GM15510 (cell line): ENCODE results near the gene RNF213.

Source experiments
- POLR2A ChIP-seq: IDR thresholded peaks from 3 replicates; pipeline ENCODE4 v1.6.1; 2011; ENCODE audit warnings: borderline replicate concordance; ENCODE audit not compliant: insufficient read length; ENCODE audit errors: extremely low read depth

The RNF213 gene

GRCh38 chr17:80242505-80242904 is 18.1 kb upstream of the RNF213 start:
- TF ChIP-seq POLR2A = no peak

GRCh38 chr17:80243526-80244433 is 16.9 kb upstream of the RNF213 start:
- TF ChIP-seq POLR2A = no peak

- TF ChIP-seq POLR2A = no peak
Observed at GRCh38 chr17:80244871-80245509, 15.7 kb upstream of the RNF213 start.

GRCh38 chr17:80245566-80246265 is 14.9 kb upstream of the RNF213 start:
- TF ChIP-seq POLR2A = no peak

- no peak for TF ChIP-seq POLR2A
Observed at GRCh38 chr17:80246266-80246681, 14.4 kb upstream of the RNF213 start.

- TF ChIP-seq POLR2A = no peak
Observed at GRCh38 chr17:80246726-80247125, 13.9 kb upstream of the RNF213 start.

- no peak for TF ChIP-seq POLR2A
Observed at GRCh38 chr17:80247561-80247960, 13.1 kb upstream of the RNF213 start.

GRCh38 chr17:80248001-80248893 is 12.4 kb upstream of the RNF213 start:
- no peak for TF ChIP-seq POLR2A

- no peak for TF ChIP-seq POLR2A
Observed at GRCh38 chr17:80248894-80249710, 11.6 kb upstream of the RNF213 start.

- no peak for TF ChIP-seq POLR2A
Observed at GRCh38 chr17:80251966-80252365, 8.7 kb upstream of the RNF213 start.

GRCh38 chr17:80252871-80253270 is 7.8 kb upstream of the RNF213 start:
- no peak for TF ChIP-seq POLR2A

GRCh38 chr17:80253631-80254395 is 6.8 kb upstream of the RNF213 start:
- no peak for TF ChIP-seq POLR2A
